GM18502 (cell line): ENCODE measurements around the gene KRT71.
"Not testable (repeated sequence)": the region's sequence is repeated elsewhere in the genome, so short reads cannot be mapped to it uniquely, and the experiment has no call there.

Source experiments
- ATAC-seq: cut with Tn5 transposase; IDR thresholded peaks from one replicate; pipeline ENCODE4 v1.9.1; 2021; ENCODE audit warnings: mild to moderate bottlenecking; ENCODE audit not compliant: unreplicated experiment, poor library complexity

KRT71 gene

DNA sequence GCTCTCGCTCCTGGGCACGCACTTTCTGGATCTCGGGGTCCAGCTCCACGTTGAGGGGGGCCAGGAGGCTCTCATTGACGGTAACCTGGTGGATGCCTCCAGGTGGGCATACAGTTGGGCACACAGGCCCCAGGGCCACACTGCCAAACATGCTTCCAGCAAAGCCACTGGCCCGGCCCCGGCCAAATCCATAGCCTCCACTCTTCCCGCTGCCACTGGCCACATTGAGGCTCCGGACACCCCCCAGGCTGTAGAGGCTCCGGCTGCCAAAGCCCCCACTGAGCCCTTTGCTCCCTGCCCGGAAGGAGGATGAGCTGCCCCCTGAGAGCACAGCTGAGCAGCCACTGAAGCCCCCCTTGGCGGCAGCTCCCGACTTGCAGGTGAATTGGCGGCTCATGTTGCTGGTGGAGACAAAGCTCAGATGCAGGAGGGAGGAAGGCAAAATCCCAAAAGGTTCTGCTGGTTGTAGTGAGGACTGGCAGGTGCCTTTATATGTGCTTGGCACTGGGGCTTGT lies at the start of gene KRT71:
TSS of gene KRT71 (minus strand) at position 465 of the 515 bp plus-strand sequence. CDS start at position 397, 68 bp downstream.
- no peak for ATAC-seq

GRCh38 chr12:52602552-52602951 lies 49.6 kb upstream of the KRT71 start:
- ATAC-seq, result no peak

GRCh38 chr12:52601671-52602070 lies 48.7 kb upstream of the KRT71 start:
- ATAC-seq, result no peak

DNA sequence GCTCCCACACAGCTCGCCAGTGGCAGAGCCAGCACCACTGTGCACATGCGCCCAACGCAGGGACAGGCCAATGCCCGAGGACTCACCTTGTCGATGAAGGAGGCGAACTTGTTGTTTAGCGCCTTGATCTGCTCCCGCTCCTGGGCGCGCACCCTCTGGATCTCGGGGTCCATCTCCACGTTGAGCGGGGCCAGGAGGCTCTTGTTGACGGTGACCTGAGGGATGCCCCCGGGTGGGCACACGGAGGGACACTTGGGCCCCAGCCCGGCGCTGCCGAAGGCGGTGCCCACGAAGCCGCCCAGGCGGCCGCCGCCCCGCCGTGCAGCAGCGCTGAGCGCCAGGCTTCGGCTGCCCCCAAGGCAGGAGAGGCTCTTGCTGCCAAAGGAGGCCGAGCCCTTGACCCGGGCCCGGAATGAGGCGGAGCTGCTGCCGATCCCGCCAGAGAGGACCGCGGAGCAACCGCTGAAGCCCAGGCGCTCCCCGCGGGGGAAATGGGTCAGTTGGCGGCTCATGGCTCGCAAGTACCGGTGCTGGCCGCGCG lies 48.1 kb upstream of the KRT71 start, which contains the start of gene KRT72:
TSS of gene KRT72 (minus strand) at position 523 of the 541 bp plus-strand sequence. CDS start at position 512, 11 bp downstream.
- ATAC-seq, result no peak

DNA sequence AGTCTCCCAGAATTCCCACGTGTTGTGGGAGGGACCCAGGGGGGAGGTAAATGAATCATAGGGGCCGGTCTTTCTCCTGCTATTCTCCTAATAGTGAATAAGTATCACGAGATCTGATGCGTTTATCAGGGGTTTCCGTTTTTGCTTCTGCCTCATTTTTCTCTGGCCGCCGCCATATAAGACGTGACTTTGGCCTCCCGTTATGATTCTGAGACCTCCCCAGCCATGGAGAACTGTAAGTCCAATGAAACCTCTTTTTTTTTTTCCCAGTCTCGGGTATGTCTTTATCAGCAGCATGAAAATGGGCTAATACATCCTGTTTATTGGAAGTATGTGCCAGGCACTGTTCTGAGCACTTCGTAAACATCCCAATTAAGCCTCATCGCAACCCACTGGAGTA lies 47.5 kb upstream of the KRT71 start:
- no peak for ATAC-seq

- no peak for ATAC-seq
These were observed 47.1 kb upstream of the KRT71 start for GRCh38 chr12:52600071-52600470.

- ATAC-seq, result no peak
These were observed 46.0 kb upstream of the KRT71 start for GRCh38 chr12:52598966-52599365.

DNA sequence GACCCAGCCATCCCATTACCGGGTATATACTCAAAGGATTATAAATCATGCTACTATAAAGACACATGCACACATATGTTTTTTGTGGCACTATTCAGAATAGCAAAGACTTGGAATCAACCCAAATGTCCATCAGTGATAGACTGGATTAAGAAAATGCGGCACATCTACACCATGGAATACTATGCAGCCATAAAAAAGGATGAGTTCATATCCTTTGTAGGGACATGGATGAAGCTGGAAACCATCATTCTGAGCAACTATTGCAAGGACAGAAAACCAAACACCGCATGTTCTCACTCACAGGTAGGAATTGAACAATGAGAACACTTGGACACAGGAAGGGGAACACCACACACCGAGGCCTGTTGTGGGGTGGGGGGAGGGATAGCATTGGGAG lies 41.3 kb upstream of the KRT71 start:
- not testable (repeated sequence) for ATAC-seq

GRCh38 chr12:52591521-52591920 lies 38.6 kb upstream of the KRT71 start:
- ATAC-seq, result no peak

DNA sequence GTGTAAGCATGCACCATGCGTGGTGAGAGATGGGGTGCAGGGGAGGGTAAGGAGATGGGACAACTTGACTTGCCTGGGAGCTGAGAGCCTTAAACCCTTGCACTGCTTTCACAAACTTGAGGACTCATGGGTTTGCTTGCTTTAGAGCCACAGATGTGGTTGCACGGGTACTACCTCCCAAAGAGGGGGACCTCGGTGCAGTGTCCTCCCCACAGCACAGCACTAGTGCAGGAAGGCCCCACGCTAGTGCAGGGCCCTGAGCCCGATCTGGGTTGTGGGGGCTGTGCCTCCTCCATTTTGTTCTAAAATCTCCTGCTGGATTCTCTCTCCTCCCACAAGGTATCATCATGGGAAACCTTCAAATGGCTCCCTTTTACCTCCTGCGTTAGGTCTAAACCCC lies 37.1 kb upstream of the KRT71 start:
- ATAC-seq, result no peak

GRCh38 chr12:52587563-52587962 lies 34.6 kb upstream of the KRT71 start:
- ATAC-seq, result no peak

GRCh38 chr12:52585946-52586345 lies 33.0 kb upstream of the KRT71 start:
- ATAC-seq, result no peak

DNA sequence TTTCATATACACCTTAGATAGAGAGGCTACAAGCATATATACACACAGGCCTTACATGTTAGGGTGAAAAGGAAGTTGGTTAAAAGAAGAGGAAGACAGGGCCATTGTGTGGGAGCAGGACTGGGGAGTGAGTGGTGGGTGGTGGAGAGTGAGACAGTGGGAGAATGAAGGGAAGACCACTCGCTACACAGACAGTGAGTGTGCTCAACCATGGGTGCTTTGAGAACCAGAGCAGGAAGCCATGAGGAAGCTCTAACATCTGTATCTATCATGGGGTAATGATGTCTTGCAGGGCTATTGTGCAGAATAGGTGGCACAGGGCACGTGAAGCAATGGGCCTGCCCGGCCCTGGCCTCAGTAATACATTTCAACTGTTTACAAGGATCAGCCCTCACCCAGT lies 32.1 kb upstream of the KRT71 start:
- ATAC-seq, result no peak

DNA sequence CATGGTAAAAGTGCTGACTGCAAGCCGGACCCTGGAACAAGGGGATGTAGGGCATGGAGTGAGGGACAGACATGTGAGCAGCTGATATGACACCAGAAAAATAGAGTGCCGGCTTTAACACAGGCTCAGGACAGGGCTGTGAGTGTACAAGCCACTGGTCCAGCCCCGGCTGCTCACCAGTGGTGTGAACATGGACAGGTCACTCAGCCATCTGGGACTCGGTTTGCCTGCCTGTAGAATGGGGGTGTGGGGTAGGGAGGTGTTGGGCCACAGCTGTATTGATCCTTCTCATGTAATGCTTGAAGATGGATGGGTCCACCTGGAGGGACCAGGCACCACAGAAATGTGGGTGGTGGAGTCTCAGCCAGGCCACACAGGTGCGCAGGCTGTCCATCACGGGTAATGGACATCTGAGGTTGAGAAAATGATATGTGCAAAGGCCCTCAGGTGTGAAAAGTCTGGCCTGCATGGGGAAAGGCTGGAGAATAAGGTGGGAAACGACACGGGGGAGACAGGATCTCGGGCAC lies 31.3 kb upstream of the KRT71 start:
- ATAC-seq, result no peak

DNA sequence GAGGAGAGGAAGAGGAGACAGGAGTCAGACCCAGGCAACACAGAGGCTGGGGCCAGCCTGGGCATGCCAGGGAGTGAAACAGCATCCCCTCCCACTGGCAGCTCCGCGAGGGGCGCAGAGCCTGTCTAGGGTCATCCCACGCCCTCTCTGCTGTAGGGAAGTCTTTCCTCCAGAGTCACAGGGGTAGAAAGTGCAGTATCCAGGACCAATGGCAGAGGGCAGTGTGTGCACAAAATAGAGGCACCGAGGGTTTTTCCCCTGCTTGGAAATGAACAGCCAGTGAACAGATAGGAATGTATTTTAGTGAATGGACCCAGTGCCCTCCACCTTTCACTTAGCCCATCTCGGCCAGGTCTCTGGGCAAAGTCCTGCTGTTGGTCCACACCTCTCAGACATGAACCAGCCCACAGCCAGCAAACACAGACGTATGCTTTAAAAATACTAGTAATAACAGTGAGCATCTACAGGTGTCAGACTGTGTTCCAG lies 30.1 kb upstream of the KRT71 start:
- ATAC-seq, result no peak

DNA sequence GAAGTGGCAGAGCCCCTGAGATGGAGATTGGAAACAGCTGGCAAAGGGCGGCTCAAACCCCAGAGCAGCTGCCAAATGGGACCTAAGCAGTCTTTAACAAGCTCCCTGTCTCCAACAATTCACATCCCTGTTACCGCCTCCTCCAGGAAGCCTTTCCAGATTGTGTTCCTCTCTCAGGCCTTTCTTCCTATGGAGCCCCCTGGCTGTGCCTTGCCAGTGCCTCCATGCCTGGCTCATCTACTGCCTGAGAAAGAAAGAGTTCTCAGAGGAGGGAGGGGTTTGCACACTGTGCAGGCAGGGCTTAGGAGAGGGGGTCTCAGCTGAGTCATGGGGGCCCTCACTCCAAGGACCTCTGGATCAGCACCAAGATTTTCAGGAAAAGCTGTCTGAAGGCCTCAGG lies 29.5 kb upstream of the KRT71 start:
- ATAC-seq, result no peak

- ATAC-seq, result no peak
These were observed 28.5 kb upstream of the KRT71 start for GRCh38 chr12:52581481-52581880.

DNA sequence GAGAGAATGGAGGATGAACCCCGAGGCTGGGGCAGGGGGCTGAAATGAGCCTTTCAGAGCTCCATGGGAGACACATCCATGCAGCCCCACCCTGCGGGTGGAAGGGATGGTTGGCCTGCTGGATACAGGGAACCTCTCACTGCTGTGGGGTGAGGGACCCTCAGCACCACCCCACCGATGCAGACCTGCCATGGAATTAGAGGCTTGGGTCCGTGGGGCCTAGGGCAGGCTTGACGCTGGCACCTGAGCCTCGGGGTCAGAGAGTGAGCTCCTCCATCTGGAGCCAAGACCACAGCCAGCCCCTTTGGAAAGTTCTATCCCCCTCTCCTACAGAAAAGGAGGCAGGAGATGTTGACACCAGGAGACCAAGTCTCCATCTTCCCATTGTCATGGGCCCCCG lies 28.1 kb upstream of the KRT71 start:
- no peak for ATAC-seq

DNA sequence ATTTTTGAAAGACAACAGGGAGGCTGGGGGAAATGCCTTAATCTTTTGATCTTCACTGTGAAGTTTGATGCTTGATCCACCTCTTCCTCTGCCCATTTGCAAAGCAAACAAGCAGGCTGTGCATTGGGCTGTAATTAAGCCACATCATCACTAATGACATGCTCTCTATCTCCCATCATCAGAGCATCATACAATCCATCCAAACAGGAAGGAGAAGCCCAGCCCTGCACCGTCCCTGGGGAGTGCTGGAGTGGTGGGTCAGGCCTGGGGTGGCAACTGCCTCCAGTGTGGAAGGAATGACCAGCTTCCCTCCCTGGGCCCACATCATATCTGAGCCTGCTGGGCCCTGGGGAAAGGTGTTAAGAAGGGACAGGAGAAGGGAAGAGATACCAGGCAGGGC lies 27.6 kb upstream of the KRT71 start:
- ATAC-seq, result no peak

DNA sequence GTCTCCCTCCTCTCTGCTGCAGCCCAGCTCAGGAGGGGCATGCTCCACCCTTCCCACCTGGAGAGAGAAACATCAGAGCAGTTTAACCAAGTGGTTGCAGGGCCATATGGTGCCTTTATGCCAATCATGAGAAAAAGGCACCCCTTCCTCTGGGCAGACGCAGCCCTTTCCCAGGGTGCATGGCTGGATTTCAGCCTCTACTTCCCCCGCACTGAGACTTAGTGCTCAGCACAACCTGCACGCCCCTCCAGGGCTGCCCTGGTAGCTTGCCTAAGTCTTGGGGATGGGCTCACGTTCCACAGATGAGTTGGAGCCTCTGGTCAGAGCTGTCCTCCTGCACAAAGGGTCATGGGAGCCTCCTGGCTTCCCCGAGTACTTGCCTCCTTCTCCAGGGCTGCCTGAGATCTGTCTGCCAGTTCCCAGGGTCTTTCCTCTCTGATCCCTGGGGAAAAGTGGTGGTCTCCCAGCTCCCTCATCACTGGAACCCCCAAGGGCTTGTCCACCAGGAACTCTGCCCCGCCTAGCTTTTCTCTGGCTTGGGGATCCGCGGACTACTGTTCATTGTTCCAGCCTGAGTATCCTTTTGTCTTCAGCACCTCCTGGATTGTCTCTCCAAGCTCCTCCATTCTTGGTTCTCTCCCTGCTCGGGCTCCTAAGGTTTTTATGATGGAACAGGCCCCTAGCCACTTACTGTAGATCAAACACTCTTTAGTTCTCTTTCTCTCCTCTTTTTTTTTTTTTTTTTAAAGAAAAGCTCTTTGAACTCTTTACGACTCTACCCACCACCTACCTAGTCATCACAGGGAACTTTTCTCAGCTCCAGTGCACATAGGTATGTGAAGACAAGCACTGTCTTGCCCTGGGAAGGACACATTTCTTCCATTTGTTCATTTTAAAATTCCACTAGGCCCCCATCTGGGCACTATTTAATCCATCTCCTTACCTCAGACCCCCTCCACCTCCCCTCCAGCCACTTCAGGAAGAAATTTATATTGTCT lies 26.8 kb upstream of the KRT71 start:
- no peak for ATAC-seq

GRCh38 chr12:52578469-52578868 lies 25.5 kb upstream of the KRT71 start:
- ATAC-seq, result no peak
